ENCODE data around the gene CRTAC1.
A peak's percentile ranks its signal among the peaks of the same experiment; 100 is the strongest.

Gene CRTAC1

GRCh38 chr10:97975598-97975997, 54.8 kb downstream of the CRTAC1 start:
- H3K4me3 ChIP-seq (ENCODE audit: control insufficient read depth in 1 of 7, extremely low read depth in 1 of 7, insufficient read depth in 4 of 7, low read depth in 2 of 7, low read length in 6 of 7), result no peak overlapping the region
- peaks cover 15 to 97% (median 27%) of the 10 kb centered on the region in 5 experiments for H3K27me3 ChIP-seq (replicated peaks in 2 of 5; ENCODE audit: control insufficient read depth in 4 of 5, insufficient read depth in 5 of 5, low read length in 4 of 5)
- peaks cover 0 to 5% (median 0%) of the 10 kb centered on the region in 5 experiments for H3K9me3 ChIP-seq (ENCODE audit: control extremely low read depth in 1 of 5, control insufficient read depth in 4 of 5, insufficient read depth in 2 of 5, low read depth in 1 of 5, low read length in 4 of 5)
- H3K27ac ChIP-seq (ENCODE audit: insufficient read depth in 1 of 2, low read depth in 1 of 2, low read length in 2 of 2, poor library complexity in 1 of 2, severe bottlenecking in 2 of 2), result no peak overlapping the region
- no peak for DNase-seq
- ChIA-PET POLR2A (no interaction called here), CTCF (no interaction called here)
- 91% methylated on average over 11 of the region's 12 CpGs for WGBS (ENCODE audit: insufficient coverage)
- H3K36me3 ChIP-seq (ENCODE audit: control insufficient read depth in 4 of 4, insufficient read depth in 4 of 4, low read length in 3 of 4), result no peaks in the 10 kb centered on the region
- peaks cover 0 to 2% (median 0%) of the 10 kb centered on the region in 4 experiments for H3K4me1 ChIP-seq (ENCODE audit: control extremely low read depth in 1 of 4, control insufficient read depth in 4 of 4, insufficient read depth in 4 of 4, low read length in 3 of 4)

GRCh38 chr10:97974526-97975525, 55.6 kb downstream of the CRTAC1 start:
- no peak overlapping the region for H3K4me3 ChIP-seq (ENCODE audit: control insufficient read depth in 1 of 7, extremely low read depth in 1 of 7, insufficient read depth in 4 of 7, low read depth in 2 of 7, low read length in 6 of 7)
- H3K27me3 ChIP-seq (replicated peaks in 2 of 5; ENCODE audit: control insufficient read depth in 4 of 5, insufficient read depth in 5 of 5, low read length in 4 of 5), result peaks cover 12 to 97% (median 26%) of the 10 kb centered on the region in 5 experiments
- DNase-seq, result no peak
- H3K36me3 ChIP-seq (ENCODE audit: control insufficient read depth in 4 of 4, insufficient read depth in 4 of 4, low read length in 3 of 4), result no peaks in the 10 kb centered on the region
- ChIA-PET POLR2A (no interaction called here), CTCF (no interaction called here)
- WGBS (ENCODE audit: insufficient coverage), result 33% methylated on average over 52 of the region's 57 CpGs
- no peak overlapping the region for H3K27ac ChIP-seq (ENCODE audit: insufficient read depth in 1 of 2, low read depth in 1 of 2, low read length in 2 of 2, poor library complexity in 1 of 2, severe bottlenecking in 2 of 2)
- peaks cover 0 to 2% (median 0%) of the 10 kb centered on the region in 4 experiments for H3K4me1 ChIP-seq (ENCODE audit: control extremely low read depth in 1 of 4, control insufficient read depth in 4 of 4, insufficient read depth in 4 of 4, low read length in 3 of 4)
- H3K9me3 ChIP-seq (ENCODE audit: control extremely low read depth in 1 of 5, control insufficient read depth in 4 of 5, insufficient read depth in 2 of 5, low read depth in 1 of 5, low read length in 4 of 5), result peaks cover 0 to 6% (median 0%) of the 10 kb centered on the region in 5 experiments

DNA sequence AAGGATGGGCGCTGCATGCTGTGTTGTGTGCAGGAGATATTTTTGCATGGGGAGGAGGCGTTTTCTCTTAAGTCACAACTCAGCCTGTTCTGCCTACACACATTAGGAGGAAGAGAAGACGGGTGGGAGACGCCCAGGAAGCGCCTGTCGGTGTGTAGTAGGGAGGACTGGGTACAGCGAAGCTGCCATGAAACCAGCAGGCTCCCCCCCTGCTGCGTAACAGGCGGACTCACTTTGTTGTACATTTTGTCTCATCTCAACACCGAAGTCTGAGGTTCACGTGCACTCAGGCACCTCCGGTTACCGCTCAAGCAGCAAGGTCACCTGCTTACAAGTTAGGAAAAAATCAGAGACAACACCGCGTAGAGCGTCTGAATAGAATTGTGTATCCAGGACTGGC, 56.3 kb downstream of the CRTAC1 start:
- peaks cover 12 to 96% (median 24%) of the 10 kb centered on the region in 5 experiments for H3K27me3 ChIP-seq (replicated peaks in 2 of 5; ENCODE audit: control insufficient read depth in 4 of 5, insufficient read depth in 5 of 5, low read length in 4 of 5)
- DNase-seq, result no peak

DNA sequence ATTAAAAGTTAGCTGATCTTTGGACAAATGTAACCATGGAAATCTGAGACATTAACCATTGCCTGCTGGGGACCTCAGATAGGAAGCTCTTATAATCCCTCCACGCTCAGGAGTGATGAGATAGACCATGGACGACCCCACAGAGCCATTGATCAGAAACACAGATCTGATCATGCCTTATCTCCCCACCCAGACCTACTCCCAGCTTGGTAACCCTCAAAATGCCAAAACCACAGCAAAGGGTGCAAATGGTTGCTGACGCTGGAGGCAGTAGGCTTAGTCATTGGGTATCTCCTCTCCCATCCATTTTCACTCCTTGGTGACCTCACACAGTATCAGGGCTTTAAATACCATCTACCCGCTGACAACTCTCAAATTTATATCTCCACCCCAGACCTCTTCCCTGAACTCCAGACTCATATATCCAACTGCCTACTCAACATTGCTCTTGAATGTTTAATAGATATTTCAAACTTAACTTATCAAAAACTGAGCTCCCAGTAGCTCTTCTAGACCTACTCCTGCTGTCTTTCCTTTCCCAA, 60.8 kb downstream of the CRTAC1 start:
- Histone ChIP-seq H3K27ac (ENCODE audit: insufficient read depth in 1 of 2, low read depth in 1 of 2, low read length in 2 of 2, poor library complexity in 1 of 2, severe bottlenecking in 2 of 2) (no peak overlapping the region), H3K4me1 (ENCODE audit: control extremely low read depth in 1 of 4, control insufficient read depth in 4 of 4, insufficient read depth in 4 of 4, low read length in 3 of 4) (no peaks in the 10 kb centered on the region), H3K27me3 (replicated peaks in 2 of 5; ENCODE audit: control insufficient read depth in 4 of 5, insufficient read depth in 5 of 5, low read length in 4 of 5) (peaks cover 11 to 77% (median 19%) of the 10 kb centered on the region in 5 experiments), H3K36me3 (ENCODE audit: control insufficient read depth in 4 of 4, insufficient read depth in 4 of 4, low read length in 3 of 4) (no peaks in the 10 kb centered on the region), H3K9me3 (ENCODE audit: control extremely low read depth in 1 of 5, control insufficient read depth in 4 of 5, insufficient read depth in 2 of 5, low read depth in 1 of 5, low read length in 4 of 5) (peaks cover 0 to 6% (median 0%) of the 10 kb centered on the region in 5 experiments), H3K4me3 (ENCODE audit: control insufficient read depth in 1 of 7, extremely low read depth in 1 of 7, insufficient read depth in 4 of 7, low read depth in 2 of 7, low read length in 6 of 7) (no peak overlapping the region)
- CTCF ChIA-PET, result no interaction called here
- DNase-seq, result no peak
- POLR2A ChIA-PET, result no interaction called here
- whole genome bisulfite sequencing (ENCODE audit: insufficient coverage), result 85% methylated on average over 3 of the region's 4 CpGs

More for the DNA sequence above, 56.3 kb downstream of the CRTAC1 start:
- CTCF ChIA-PET, result no interaction called here
- peaks cover 0 to 2% (median 0%) of the 10 kb centered on the region in 4 experiments for H3K4me1 ChIP-seq (ENCODE audit: control extremely low read depth in 1 of 4, control insufficient read depth in 4 of 4, insufficient read depth in 4 of 4, low read length in 3 of 4)
- POLR2A ChIA-PET, result no interaction called here
- H3K36me3 ChIP-seq (ENCODE audit: control insufficient read depth in 4 of 4, insufficient read depth in 4 of 4, low read length in 3 of 4), result no peaks in the 10 kb centered on the region
- H3K27ac ChIP-seq (ENCODE audit: insufficient read depth in 1 of 2, low read depth in 1 of 2, low read length in 2 of 2, poor library complexity in 1 of 2, severe bottlenecking in 2 of 2), result no peak overlapping the region
- 64% methylated on average over 11 of the region's 16 CpGs for WGBS (ENCODE audit: insufficient coverage)
- no peak overlapping the region for H3K4me3 ChIP-seq (ENCODE audit: control insufficient read depth in 1 of 7, extremely low read depth in 1 of 7, insufficient read depth in 4 of 7, low read depth in 2 of 7, low read length in 6 of 7)
- H3K9me3 ChIP-seq (ENCODE audit: control extremely low read depth in 1 of 5, control insufficient read depth in 4 of 5, insufficient read depth in 2 of 5, low read depth in 1 of 5, low read length in 4 of 5), result peaks cover 0 to 6% (median 0%) of the 10 kb centered on the region in 5 experiments

DNA sequence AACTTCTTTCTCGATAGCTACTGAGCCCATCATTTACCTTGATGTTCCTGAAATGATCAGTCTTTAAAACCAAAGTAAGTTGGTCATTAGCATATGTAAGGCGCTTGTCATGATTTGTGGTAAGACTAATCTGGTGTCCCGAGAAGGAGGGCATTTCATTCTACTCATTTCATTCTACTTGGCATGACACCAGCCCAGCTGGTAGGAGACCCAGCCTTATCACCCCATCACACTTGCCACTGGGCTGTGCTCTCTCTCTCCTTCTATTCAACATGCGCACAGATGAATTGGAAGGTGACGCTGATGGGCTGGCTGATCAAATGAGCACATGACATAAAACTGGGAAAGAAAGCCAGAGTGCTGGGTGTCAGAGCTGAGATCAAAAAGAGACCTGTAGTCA, 65.7 kb downstream of the CRTAC1 start:
- ChIA-PET POLR2A (no interaction called here), CTCF (interaction anchor here (1.1 kb wide), 1 partner anchor 55 kb away, joined by 3 read pairs; no protein-coding TSS in a partner anchor)
- peaks cover 12 to 60% (median 19%) of the 10 kb centered on the region in 5 experiments for H3K27me3 ChIP-seq (replicated peaks in 2 of 5; ENCODE audit: control insufficient read depth in 4 of 5, insufficient read depth in 5 of 5, low read length in 4 of 5)
- WGBS (ENCODE audit: insufficient coverage), result 83% methylated on average over 3 of the region's 5 CpGs
- DNase-seq, result peak in 2 of 3 donors; percentile 7 to 15
- no peak overlapping the region for H3K27ac ChIP-seq (ENCODE audit: insufficient read depth in 1 of 2, low read depth in 1 of 2, low read length in 2 of 2, poor library complexity in 1 of 2, severe bottlenecking in 2 of 2)
- H3K4me3 ChIP-seq (ENCODE audit: control insufficient read depth in 1 of 7, extremely low read depth in 1 of 7, insufficient read depth in 4 of 7, low read depth in 2 of 7, low read length in 6 of 7), result no peak overlapping the region
- H3K9me3 ChIP-seq (ENCODE audit: control extremely low read depth in 1 of 5, control insufficient read depth in 4 of 5, insufficient read depth in 2 of 5, low read depth in 1 of 5, low read length in 4 of 5), result no peaks in the 10 kb centered on the region
- no peaks in the 10 kb centered on the region for H3K36me3 ChIP-seq (ENCODE audit: control insufficient read depth in 4 of 4, insufficient read depth in 4 of 4, low read length in 3 of 4)
- no peaks in the 10 kb centered on the region for H3K4me1 ChIP-seq (ENCODE audit: control extremely low read depth in 1 of 4, control insufficient read depth in 4 of 4, insufficient read depth in 4 of 4, low read length in 3 of 4)

DNA sequence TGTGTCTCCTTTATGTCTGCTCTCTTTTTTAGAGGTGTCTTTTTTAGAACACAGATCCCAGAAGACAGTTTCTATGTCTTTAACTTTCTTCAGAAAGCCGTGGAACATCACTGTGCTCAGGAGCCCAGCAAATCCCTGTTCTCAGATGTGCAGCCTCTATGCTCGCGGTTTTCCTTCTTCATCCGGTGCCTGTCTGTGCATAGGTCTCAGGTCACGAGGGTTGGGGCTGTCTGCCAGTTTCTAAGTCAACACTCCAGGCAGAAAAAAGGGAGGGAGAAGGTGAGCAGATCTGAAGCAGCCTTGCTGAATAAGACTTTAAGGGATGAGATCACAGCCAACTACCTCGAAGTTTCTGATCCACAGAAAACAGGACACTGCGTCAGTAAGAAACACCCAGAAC, 68.5 kb downstream of the CRTAC1 start:
- no peak for DNase-seq

More for the DNA sequence above, 68.5 kb downstream of the CRTAC1 start:
- Histone ChIP-seq H3K4me3 (ENCODE audit: control insufficient read depth in 1 of 7, extremely low read depth in 1 of 7, insufficient read depth in 4 of 7, low read depth in 2 of 7, low read length in 6 of 7) (no peak overlapping the region), H3K9me3 (ENCODE audit: control extremely low read depth in 1 of 5, control insufficient read depth in 4 of 5, insufficient read depth in 2 of 5, low read depth in 1 of 5, low read length in 4 of 5) (no peaks in the 10 kb centered on the region), H3K27me3 (replicated peaks in 2 of 5; ENCODE audit: control insufficient read depth in 4 of 5, insufficient read depth in 5 of 5, low read length in 4 of 5) (peaks cover 11 to 60% (median 17%) of the 10 kb centered on the region in 5 experiments), H3K27ac (ENCODE audit: insufficient read depth in 1 of 2, low read depth in 1 of 2, low read length in 2 of 2, poor library complexity in 1 of 2, severe bottlenecking in 2 of 2) (no peak overlapping the region), H3K4me1 (ENCODE audit: control extremely low read depth in 1 of 4, control insufficient read depth in 4 of 4, insufficient read depth in 4 of 4, low read length in 3 of 4) (no peaks in the 10 kb centered on the region), H3K36me3 (ENCODE audit: control insufficient read depth in 4 of 4, insufficient read depth in 4 of 4, low read length in 3 of 4) (no peaks in the 10 kb centered on the region)
- WGBS (ENCODE audit: insufficient coverage), result 78% methylated on average over 7 of the region's 7 CpGs
- CTCF ChIA-PET, result no interaction called here
- POLR2A ChIA-PET, result no interaction called here
